CMK (cell line): ENCODE results near the gene EPX.

Experiments used
- DNase-seq: peaks from one replicate; pipeline ENCODE4 v3.0.0-alpha.2; 2010; ENCODE audit warnings: low read depth

Gene EPX

DNA sequence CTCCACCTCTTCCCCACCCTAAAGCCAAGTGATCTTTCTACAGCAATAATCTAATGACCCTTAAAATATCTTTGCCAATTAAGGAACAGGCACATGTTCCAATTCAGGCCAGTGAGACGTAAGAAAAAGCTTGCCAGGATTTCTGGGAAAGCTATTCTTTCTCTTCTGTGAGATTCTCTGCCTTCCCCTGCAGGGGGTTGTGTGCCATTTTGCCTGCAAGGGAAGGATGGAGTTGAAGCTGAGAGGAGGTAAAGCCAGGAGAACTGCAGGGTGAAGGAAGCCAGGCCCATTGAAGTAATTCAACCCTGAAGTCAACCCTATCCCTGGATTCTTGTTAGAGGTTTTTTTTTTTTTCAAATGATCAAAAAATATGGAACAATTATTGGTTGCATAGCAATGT, 36.9 kb downstream of the EPX start:
- DNase-seq: no peak

DNA sequence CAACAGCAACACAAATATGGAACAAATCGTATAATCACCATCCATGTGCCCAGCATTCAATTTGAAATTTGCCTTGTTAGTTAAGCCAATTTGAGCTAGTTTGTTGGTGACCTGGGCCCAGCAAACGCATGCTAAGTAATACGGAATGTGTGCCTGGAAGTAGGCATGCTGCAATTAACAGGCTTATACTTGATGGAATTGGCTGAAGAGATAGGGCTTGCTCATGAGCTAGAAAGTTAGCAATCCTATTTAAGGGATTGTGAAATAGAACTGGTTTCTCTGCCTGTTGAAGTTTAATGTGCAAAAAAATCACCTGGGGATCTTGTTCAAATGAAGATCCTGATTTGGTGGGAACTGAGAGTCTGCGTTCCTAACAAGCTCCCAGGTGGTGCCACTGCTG, 37.4 kb downstream of the EPX start:
- DNase-seq: no peak

DNA sequence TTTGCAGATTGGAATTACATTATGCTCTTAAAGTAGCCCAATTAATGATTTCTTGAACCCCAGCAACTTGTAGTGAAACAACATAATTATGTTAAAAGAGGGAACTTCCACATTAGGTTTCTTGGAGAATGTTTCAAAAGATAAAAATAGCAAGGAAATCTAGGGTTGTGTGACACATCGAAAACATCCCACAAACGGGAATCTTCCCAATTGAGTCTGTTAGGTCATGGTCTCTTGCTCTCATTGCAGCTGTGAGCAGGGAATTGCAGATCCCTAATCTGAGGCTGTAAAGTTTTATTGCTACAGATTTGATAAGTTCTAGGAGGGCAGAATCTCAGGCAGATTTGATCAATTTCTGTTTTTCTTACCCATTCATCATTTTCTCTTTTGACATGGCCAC, 39.1 kb downstream of the EPX start:
- DNase-seq: no peak

DNA sequence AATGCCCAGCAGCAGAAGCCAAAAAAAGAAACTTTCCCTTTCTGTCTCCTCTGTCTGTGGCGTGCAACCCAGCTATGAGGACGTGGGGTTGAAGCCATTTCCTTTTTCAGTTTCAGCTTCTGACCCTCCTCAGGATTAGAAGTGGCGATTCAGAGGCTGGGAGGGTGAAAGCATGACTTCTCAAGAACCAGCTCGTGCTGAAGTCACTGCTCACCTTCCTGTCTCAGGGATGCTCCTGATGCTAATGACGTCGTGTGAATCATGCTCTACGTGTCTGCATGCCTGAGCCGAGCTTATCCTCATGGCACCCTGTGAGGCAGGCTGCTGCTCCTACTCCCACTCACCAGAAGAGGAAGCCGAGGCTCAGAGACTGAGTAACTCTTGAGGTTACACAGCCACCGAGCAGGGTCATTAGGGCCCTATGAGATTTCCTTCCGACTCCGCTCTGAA, 40.2 kb downstream of the EPX start:
- peak; percentile 36 for DNase-seq

DNA sequence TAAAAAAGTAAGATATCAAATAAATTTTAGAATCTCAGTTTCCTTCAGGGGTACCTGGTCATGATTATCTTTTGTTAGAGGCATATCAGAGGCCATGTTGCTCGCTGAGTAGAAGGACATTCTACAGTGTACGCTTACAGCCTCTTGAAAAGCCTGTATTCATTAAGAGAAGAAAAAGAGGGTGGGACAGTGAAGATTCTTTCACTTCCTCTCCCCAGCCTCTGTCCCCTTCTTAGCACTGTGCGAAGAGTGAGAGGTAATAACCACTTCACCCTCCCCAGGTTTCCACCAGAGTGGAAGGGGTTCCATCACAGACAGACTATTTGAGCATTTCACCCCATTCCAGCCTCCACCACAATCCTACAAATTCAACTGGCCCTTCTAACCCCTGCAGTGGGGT, 41.0 kb downstream of the EPX start:
- no peak for DNase-seq

DNA sequence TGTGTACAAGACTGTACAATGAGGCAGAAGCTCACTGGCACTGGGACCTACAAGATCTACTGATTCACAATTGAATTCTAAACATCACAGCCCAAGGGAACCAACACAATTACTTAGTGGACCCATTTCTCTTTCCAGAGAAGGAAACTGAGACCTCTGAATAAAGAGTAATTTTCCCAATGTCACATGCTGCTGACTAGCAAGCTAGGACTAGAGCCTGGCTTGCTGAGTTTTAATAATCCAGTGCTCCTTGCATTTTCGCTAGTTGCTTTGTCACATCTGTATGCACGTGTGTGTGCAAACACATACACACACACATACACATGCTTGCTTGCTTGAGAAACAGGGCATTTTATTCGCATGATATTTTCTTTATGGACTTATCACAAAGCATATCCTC, 42.0 kb downstream of the EPX start:
- DNase-seq: no peak

DNA sequence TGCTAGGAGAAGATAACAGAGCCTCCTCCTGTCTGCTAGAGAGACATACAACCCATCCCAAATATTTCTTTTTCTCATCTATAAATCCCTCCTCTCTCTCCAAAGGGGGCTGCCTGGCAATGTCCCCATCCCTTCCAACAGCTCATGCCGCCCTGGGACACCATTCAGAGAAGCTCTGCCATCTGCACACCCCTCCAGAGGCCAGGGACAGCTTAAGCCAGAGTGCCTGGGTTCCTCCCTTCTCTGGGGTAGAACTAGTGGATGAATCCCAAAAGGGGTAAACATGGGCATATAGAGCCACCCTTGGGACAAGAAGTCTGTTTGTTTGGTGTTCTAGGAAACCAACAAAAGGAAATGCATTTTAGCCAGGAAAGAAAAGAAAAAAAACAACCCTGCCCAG, 43.3 kb downstream of the EPX start:
- no peak for DNase-seq

DNA sequence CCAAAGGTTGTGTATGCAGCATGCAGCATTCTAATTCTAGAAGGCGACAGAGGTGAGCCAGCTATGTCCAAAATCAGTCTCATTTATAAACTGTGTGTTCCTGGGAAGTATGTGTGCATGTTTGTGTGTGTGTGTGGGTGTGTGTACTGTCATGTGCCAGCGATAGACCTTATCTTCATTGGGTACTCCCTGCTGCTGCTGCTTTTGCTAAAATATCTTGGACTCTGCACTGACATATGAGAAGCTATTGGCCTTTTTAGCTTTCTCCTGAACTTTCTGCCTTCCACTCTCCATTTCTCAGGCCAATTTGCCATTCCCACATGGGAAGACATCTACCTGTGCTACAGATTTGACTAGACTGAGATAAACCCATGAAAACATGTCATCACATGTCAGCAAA, 43.9 kb downstream of the EPX start:
- no peak for DNase-seq

DNA sequence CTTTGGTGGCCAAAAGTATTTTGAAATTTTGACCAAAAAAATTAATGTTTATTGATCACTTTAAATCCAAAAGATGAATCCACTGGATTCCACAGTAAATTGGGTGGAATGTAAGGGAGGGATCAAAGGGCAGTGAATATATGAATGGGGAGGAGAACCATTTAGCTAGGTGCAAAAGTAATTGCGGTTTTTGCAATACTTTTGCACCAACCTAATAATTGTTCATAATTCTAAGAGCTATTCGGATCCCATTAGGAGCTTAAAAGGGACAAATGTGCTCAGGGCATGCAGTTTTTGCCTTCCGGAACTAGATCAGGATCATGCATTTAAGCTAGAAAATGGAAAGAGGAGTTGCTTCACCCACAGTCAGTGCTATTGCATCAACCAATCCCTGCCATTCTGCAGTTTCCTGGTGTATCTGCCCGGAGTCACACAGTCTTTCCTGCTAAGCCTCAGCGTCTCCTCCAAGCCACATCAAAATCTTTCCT, 45.7 kb downstream of the EPX start, which contains the start of gene LPO:
Gene LPO, plus strand, starts transcription at position 438 of the 488 bp plus-strand sequence. CDS start 4,396 bp downstream, outside the sequence.
- DNase-seq: no peak

DNA sequence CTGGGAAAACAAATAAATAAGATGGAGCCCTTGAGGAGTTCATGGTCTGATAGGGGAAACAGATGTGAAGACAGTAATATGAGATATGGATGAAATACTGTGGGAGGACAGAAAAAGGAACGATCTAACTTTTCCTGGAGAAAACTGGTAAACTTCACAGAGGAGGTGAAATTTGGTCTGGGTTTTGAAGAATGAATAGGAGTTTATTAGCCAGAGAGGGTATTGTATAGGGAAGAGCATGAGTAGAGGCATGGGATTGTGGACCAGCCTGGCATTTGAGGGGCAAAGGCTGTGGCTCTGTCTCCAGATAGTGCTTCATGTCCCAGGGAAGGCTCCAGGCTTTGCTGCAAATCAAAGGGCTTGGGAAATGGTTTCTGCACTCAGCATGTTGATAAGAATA, 47.5 kb downstream of the EPX start:
- DNase-seq: no peak

DNA sequence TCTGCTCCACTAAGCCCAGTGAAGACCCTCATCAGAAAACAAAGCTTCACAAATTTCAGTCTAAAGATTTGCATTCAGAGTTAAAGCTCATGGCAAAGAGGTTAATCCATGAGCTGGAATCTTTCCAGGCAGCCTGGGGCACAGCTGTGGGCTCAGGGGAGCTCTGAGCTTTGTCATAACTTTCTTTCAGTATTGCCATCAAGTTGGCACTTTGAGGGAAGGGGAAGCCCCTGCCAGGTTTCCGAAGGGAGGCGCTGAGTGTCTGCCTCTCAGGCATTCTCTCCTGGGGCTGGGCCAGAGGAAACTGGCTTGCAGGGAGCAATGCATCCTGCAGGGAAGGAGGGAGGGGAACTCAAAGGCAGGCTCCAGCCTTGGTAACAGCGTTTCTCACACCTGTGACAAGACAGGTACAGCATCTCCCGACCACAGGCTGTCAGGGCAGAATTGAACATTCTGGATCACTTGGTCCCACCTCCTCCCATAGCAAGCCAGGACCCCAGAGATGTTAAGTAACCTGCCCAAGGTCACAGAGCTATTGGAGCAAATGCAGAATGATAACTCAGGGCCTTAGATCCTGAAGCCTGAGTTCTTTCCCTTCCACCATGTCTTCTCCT, 49.8 kb downstream of the EPX start:
- no peak for DNase-seq

DNA sequence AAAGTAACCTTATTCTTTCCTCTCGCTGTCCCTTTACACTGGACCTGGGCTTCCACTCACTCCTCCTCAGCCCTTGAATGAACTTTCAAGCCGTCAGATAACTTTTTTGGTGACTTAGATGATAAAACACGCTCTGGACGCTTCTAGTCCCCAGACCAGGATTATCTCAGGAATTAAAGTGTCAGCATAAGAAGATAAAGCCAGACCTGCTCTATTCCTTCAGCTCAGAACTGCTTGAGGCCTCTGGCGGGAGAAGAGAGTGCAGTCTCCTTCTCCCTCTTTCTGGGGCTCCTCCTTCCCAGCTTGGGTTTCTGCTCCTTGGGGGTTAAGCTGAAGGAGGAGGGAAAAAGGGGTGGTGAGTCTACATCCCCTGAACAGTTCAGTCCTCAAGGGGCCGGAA, 52.4 kb downstream of the EPX start:
- DNase-seq: no peak

DNA sequence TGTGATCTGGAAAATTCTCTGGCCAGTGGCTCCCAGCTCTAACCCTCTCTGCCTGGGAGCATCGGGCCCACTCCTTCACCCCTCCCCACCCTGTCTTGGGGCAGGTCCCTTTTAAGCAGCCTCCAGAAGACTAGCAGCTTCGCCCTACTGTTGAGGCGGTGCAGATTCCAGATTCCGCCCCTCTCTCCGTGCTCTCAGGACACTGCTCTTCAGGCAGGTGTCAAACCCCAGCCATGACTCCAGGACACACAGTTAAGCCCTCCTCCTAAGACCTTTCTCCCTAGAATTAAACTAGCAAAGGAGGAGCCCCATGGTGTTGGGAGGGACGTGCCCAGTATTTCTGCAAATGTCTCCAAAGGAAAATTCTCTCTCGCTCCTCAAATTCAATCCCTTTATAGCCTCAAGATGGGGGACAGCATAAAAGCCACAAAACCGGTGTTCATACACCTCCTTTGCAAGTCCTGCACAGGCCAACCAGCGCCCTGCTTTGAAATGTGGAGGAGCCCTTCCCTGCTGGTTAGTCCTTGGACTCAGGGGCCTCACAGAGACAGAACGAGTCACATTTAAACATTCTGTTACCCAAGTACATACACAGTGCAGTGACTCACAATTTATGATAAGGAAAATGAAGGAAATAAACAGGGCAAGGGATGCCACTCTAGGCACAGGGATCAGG, 53.0 kb downstream of the EPX start:
- no peak for DNase-seq

DNA sequence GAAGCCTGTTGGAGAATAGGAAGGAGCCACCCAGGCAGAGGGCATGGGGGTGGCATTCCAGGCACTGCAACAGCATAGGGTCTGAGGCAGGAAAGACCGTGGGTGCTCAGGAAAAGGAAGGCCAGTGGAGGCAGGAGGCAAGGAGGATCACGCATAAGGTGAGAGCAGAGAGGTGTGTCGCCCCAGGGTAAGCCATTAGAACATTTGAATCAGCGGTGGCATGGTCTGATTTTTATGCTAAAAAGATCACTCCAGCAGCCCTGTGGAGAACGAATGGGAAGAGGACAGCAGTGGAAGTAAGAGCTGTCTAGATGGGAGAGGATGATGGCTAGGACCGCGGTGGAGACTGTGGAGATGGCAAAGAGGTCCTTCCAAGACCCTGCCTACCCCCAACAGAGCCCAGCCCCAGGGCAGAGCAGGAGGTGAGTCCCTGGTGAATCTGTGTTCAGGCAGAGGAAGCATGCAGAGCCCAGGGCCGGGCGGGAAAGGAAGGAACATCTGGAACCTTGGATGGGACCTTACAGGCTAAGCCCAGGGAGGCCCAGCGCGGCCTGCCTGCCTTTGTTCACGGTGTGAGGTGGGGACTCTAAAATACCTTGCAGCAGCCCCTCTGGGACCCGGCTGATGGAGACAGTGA, 53.7 kb downstream of the EPX start:
- DNase-seq: no peak

DNA sequence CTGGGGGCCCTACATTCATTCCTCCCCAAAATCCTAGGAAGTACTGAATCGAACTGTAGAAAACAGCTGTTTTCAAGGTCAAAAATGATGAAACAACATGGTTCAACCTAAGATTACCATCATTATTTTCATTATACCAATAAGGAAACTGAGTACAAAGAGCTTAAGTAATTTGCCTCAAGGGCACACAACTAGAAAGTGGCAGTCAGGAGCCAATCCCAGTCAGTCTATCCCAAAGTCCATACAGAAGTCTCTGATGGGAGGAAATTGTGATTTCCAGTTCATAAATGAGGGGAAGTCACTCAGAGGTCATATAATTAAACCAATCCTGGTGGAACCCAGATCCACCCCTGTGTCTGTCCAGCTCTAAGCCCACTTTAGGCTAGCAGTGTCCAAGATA, 54.3 kb downstream of the EPX start:
- DNase-seq: no peak

DNA sequence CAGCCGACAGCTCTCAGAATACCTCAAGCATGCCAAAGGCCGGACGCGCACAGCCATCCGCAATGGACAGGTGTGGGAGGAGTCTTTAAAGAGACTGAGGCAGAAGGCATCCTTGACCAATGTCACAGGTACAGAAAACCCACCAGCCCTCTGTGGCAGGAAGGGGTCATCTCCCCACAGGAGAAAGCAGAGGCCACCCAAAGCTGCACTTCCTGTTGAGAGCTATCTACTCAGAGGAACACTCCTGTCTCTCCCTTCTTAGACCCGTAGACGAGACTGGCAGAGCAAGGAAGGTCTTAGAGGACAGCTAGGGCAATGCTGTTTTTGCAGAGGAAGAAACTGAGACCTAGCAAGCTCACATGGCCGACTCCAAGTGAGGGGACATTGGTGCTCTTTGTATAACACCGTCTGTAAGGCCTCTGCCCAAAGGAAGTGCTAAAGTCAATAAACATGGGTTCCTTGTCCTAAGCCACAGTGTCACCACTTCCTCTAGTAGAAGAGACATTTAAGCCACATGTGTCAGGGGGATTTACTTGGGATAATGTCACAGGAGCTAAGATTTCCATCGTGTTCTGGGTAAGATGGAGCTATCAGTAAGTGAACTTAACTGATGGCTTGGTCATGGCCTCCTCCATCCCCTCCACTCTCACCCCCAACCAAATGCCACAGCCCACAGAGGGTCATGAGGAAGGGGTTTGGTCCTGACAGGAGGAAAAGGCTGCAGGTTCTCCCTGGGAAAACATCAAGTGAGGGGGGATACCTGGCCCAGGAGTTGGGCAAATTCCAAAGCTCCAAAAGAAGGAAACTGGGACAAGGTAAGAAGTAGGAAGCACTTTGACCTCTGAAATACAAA, 55.2 kb downstream of the EPX start:
- DNase-seq: no peak

DNA sequence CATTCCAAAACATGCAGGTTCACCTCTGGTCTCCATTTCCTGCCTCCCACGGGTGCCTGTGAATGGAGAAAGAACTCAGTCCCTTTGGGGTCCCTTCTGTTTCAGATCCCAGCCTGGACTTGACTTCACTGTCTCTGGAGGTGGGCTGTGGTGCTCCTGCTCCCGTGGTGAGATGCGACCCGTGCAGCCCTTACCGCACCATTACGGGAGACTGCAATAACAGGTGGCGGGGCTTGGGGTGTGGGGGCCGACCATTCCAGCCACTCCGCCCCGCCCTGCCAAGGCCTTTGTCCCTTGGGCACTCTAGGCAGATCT, 56.4 kb downstream of the EPX start:
- DNase-seq: no peak

DNA sequence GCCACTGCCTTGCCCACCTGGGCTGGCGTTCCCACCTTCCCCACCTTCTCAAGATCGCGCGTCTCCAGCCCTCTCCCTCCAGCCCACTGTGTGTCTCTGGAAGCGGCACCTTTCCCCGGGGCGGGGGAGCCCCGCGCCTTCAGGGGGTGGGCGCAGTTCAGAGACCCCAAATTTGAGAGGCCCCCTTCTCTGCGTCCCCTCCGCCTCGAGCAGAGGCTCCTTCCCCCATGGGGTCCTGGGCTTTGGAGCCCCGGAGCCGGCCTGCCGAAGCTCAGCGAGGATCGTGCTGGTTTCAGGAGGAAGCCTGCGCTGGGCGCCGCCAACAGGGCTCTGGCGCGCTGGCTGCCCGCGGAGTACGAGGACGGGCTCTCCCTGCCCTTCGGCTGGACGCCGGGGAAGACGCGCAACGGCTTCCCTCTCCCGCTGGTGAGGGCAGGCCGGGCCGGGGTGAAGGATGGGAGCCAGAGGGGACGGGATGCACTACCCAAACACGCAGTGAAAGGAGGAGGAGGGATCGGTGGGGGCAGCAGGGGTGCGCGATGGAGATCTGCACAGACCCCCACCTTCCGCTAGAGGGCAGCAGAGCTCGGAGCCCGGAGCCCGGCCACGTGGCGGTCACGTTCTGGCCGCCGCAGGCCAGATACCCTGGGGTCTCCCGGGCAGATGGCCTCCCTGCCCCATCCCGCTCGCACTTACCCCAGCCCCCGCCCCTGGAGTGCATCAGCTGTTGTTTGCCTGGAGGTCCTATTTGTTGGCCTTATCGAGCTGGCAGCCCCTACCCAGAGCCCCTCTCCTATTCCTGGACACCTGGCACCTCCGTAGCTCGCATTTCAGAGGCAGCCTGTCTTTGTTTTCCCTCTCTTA, 57.0 kb downstream of the EPX start:
- DNase-seq: no peak

DNA sequence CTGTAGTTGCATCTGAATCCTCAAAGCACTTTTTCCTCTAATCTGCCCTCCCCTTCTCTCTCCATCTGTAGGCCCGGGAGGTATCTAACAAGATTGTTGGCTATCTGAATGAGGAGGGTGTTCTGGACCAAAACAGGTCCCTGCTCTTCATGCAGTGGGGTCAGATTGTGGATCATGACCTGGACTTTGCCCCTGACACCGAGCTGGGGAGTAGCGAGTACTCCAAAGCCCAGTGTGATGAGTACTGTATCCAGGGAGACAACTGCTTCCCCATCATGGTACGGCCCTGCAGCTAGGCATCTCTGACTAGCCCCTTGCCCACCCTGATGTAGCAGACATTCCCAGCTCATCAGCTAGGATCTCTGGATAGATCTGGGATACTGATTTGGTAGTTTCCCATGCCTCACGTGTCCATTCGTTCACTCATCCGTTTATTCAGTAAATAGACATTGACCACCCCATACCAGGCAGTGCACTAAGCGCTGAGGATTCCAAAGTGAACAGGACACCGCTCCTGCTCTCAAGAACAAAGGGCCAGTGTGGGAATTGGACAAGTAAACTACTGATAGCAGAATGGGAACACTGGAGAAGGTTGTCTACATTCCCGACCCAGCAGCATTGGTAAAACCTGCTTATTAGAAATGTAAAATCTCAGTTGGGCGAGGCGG, 58.0 kb downstream of the EPX start:
- no peak for DNase-seq

DNA sequence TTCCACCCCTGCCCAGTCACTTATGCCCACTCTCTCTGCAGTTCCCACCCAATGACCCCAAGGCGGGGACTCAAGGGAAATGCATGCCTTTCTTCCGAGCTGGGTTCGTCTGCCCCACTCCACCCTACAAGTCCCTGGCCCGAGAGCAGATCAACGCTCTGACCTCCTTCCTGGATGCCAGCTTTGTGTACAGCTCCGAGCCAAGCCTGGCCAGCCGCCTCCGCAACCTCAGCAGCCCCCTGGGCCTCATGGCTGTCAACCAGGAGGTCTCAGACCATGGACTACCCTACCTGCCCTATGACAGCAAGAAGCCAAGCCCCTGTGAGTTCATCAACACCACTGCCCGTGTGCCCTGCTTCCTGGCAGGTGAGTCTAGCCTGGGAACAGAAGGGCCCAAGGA, 59.6 kb downstream of the EPX start:
- DNase-seq: no peak

DNA sequence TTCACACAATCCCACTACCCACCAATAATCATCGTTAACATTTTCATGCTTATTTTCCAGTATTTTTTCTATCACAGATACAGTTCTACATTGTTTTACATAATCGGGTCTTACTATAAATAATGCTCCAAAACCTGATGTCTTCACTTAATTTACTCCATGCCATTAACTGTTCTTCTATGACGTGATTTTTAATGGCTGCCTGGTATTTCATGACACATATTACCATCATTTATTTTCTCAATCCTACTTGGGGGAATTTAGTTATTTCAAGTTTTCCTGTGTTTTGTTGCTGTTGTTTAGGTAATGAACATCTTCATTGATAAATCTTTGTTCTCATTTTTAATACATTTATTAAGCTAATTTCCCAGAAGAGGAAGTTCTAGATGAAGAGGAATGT, 60.6 kb downstream of the EPX start:
- no peak for DNase-seq
